Activated CD8-positive, alpha-beta memory T cell treated with anti-CD3 and anti-CD28 coated beads for 1 hour (primary cell): ENCODE results near the gene FAT1.
"Not testable (repeated sequence)": the region's sequence is repeated elsewhere in the genome, so short reads cannot be mapped to it uniquely, and the experiment has no call there.

ENCODE experiments used
- DNase-seq, 2 donors: peaks; one replicate each; pipeline ENCODE4 v3.0.0-alpha.2; 2020; ENCODE audit warnings: low read depth in 1 of 2; ENCODE audit errors: extremely low read depth in 1 of 2

FAT1 gene, protein sequence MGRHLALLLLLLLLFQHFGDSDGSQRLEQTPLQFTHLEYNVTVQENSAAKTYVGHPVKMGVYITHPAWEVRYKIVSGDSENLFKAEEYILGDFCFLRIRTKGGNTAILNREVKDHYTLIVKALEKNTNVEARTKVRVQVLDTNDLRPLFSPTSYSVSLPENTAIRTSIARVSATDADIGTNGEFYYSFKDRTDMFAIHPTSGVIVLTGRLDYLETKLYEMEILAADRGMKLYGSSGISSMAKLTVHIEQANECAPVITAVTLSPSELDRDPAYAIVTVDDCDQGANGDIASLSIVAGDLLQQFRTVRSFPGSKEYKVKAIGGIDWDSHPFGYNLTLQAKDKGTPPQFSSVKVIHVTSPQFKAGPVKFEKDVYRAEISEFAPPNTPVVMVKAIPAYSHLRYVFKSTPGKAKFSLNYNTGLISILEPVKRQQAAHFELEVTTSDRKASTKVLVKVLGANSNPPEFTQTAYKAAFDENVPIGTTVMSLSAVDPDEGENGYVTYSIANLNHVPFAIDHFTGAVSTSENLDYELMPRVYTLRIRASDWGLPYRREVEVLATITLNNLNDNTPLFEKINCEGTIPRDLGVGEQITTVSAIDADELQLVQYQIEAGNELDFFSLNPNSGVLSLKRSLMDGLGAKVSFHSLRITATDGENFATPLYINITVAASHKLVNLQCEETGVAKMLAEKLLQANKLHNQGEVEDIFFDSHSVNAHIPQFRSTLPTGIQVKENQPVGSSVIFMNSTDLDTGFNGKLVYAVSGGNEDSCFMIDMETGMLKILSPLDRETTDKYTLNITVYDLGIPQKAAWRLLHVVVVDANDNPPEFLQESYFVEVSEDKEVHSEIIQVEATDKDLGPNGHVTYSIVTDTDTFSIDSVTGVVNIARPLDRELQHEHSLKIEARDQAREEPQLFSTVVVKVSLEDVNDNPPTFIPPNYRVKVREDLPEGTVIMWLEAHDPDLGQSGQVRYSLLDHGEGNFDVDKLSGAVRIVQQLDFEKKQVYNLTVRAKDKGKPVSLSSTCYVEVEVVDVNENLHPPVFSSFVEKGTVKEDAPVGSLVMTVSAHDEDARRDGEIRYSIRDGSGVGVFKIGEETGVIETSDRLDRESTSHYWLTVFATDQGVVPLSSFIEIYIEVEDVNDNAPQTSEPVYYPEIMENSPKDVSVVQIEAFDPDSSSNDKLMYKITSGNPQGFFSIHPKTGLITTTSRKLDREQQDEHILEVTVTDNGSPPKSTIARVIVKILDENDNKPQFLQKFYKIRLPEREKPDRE (N-terminal part only)

DNA sequence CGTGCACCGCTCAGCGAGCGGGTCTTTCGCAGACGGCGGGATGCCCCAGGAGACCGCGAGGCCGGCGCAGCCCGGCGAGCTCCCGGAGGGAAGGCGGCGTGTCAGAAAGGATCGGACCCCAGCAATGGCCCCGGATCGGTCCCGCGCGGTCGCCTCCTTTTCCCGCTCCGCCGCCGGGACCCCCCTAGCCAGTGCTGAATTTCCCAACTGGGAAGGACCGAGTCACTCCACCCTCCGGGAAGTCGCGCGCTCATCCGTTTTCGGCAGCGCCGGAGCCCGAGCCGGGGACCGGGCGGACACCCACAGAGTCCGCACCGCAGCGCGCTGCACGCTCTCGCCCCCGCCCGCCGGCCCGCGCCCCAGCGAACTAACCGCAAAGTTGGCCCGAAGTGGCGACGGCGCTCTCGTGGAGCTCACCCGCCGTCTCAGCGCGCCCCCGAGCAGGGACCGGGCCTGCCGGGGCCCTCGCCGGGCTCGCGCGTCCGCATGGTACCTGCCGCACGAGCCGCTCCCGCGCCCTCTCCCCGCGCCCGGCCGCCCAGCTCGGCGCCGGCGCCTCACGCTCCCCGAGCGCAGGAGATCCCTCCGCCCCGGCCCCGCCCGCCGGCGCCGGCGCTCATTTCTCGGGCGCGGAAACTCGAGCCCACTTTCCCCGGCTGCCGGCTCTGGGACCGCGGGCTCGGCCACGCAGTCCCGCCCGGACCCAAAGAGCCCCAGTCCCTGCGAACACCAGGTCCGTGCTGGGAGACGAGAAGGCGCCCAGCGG, at the start of gene FAT1:
TSS of gene FAT1 (minus strand) at position 565 of the 766 bp plus-strand sequence. CDS start 14,029 bp downstream, outside the sequence.
- no peak for DNase-seq

DNA sequence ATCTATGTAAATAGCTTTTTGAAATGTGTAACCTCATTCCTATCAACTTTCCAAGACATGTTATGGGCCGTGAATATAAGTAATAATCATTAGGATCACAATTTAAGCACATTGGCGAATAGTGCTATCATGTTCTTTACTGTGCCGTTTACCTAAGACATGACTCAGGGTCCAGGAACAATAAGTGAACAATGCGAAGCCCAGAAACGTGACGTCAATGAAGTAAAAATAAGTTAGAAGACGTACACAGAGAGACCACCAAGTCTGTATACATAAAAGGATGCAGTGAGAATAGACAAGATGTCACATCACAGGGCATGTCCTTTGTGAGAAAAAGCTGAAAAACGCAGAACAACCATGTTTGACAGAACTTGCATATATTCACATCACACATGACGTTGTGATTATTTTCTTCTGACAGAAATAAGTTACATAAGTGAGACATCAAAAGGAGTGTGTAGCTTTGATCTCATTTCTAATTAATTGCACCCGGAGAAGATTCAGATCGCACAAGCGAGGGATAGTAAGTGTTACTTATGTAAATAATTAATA, 49.4 kb upstream of the FAT1 start:
- DNase-seq = no peak

DNA sequence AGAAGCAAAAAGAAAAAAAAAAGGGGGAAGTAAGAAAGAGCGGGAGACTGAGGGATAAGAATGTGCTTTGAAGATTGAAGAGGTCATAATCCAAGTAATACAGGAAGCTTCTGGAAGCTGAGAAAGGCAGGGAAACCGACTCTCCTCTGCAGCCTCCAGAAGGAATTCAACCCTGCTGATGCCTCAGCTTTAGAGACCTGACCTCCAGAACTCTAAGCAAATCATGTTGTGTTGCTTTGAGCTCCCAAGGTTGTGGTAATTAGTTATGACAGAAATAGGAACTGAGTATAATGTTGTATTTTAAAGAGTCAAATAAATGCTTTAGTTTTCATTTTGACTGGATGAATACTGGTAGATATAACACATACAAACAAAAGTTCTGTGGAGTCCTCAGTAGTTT, 48.0 kb upstream of the FAT1 start:
- DNase-seq = no peak

DNA sequence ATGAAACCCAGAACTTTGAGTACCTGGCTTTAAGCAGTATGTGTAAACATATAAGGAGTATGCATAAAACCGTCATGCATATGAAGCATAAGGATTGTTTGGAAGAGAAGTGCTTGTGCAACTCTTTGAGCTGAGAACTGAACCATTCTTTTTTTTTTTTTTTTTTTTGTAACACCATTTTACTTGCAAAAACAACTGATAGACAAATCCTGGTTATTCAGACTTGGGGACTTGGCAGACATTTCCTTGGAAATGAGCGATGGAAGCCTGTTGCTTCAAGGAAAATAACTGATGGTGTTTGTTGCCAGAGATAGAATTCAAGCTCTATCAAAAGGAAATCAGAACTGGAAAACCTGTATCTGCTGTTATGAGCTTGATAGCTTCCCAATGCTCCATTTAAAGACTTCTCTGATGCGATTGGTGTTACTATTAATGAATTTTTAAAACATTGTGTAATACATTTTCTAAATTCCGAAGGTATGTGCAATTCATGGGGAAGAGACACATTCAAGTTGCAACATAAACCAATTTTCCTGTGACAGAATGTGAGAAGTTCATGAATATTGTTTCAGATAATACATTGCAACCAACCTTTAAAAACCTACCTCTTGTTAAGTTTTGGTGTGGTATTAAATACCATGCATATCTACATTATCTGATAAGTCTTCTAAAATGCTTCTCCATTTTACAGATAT, 47.0 kb upstream of the FAT1 start:
- no peak for DNase-seq

DNA sequence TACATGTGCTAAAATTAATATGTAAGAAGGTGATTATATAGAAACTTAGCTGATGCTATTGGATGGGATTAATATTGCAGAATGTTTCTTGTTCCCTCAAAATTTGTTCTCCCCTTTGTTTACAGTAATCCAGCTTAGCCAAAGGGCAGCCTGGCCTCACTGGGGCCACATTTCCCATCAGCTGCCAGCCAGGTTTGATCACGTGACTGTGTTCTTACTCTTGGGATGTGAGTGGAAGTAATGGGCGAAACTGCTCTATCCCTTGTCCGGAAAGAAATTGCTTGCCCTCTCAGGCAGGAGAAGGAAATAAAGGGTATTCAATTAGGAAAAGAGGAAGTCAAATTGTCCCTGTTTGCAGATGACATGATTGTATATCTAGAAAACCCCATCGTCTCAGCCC, 44.1 kb upstream of the FAT1 start:
- no peak for DNase-seq

DNA sequence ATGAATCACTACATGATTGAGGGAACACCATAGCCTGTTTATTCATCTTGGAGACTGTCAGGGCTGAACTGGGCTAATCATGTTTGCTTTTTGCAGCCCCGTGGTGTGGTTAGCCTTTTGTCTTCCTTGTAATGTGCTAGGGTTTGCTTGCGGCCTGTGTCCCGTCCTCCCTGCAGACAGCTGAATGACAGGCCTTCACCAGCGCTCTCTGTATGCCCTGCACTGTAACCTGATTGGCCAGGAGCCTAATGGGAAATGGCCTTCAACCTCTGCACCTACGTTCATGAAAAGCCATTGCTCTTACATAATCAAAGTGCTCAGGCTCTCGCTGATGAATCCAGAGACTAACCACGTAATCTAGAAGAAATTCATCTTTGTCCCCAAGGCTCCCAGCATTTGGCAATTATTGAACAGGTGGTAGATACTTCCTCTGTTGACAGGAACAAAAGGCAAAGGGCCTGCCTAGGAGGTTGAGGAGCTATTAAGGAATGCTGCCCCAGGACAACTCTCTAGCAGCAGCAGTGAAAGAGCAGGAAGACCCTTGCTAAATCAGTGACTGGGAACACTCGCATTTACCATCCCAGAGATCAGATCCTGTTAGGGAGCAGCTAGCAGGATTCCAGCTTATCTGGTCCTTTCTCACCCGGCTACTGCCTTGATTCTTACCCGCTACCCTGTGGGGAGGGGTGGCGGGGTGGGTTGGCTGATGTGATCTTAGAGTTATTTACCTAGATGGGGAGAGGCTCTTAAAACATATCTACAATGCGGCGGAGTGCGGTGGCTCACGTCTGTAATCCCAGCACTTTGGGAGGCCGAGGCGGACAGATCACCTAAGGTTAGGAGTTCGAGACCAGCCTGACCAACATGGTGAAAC, 42.3 kb upstream of the FAT1 start:
- DNase-seq = no peak

DNA sequence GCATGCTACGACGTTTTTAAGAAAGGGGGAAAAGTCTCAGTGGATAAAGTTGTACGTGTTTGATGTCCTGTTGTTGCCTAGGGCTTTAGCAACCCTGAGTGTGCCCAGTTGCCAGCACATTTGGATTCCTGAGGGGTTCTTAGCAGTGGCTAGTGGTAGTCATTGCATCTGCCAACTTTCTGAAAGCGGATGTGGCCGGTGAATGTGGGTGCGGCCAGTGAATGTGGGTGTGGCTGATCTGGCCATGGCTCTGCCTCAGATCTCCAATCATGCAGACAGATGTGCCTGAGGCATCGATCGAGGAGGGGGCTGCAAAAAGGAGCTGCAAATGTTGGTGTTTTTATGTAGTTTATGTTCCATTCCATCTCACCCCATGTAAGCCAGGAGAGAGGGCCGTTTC, 41.5 kb upstream of the FAT1 start:
- DNase-seq = no peak

DNA sequence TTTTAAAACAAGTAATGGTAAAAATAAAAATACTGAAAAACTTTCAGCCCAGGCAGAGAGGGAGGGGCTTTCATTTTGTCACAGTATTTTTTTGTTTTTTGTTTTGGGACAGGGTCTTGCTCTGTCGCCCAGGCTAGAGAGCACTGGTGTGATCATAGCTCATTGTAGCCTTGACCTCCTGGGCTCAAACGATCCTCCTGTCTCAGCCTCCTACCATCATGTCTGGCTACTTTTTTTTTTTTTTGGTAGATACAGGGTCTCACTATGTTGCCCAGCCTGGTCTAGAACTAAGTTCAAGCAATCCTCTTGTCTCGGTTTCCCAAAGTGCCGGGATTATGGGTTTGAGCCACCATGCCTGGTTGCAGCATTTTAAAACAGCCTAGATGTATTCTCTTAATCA, 40.8 kb upstream of the FAT1 start:
- DNase-seq = no peak

DNA sequence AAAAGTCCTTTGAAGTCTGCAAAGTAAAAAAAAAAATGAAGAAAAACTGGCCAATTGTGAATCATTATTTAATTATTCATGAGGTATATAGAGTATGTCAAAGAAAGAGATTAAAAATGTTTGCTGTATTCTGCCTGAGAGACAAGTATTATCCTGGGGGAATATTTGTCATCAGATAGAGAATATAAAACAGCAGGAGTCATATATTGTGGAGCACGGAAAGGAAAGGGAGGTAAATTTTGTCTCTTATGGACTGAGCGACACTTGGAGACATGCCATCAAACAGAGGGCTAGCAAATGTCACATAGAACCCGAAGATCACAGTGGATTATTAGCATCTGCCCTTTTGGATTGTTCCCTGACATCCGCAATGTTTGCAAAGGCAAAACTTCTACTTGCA, 39.2 kb upstream of the FAT1 start:
- no peak for DNase-seq

DNA sequence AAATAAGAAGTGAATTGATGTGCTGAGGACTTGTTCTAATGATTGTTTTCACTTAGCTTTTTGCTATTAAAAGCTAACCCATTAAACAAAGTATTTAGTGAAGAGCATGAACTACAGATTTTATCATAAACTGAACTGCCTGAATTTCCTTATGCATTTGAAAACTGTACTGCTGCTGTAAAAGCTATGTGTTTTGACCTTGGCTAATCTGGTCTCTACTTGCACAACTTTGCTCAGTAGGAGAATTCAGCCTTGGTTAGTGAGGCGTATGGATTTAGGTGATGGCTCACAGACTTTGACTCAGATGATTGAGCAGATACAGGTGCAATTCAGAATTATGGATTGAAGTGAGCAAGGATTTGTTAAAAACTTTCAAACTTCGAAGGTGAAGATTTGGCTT, 38.7 kb upstream of the FAT1 start:
- no peak for DNase-seq

DNA sequence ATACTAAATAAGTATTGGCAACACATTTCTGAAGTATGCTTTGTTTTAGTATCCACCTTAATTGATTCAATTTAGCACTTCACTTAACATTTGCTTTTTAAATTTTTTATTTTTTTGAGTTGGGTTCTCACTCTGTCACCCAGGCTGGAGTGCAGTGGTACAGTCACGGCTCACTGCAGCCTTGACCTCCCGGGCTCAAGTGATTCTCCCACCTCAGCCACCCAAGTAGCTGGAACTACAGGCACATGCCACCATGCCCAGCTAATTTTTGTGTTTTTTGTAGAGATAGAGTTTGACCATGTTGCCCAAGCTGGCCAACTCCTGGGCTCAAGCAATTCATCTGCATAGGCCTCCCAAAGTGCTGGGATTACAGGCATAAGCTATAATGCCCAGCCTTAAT, 38.3 kb upstream of the FAT1 start:
- DNase-seq = not testable (repeated sequence)

DNA sequence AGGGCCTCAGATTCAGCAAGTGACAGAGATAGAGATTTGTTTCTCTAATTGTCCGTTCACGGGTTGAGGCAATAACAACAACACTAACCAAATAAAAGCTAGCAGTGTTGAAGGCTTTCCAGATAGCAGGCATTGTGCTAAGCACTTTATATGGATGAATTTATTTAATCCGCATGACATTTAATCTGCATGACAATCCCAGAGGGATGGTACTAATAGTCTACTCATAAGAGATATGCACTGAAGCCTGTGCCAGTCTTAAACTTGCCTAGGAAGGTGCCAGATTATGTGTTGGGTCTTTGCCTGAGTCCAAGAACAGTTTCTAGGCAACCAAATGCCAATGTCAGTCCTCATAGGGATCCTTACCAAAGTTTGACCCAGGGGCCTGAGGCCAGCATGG, 37.7 kb upstream of the FAT1 start:
- DNase-seq = no peak

DNA sequence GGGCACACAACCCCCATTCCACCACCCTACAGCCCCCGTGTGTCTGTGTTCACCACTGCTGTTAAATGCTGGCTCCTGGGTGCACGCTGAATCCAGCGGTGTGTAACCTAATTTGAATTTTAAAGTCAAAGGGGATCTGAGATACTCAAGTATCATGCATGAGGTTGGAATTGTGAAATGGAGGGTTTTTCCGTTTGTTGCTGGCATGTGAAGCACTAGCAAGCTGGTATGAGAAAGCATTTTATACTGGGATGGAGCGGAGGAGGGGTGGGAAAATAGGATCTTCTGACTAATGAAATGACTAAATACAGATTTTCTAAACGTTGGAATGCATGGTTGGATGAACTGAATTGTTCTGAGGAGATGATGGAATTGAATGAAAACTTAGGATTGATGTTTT, 36.9 kb upstream of the FAT1 start:
- no peak for DNase-seq

DNA sequence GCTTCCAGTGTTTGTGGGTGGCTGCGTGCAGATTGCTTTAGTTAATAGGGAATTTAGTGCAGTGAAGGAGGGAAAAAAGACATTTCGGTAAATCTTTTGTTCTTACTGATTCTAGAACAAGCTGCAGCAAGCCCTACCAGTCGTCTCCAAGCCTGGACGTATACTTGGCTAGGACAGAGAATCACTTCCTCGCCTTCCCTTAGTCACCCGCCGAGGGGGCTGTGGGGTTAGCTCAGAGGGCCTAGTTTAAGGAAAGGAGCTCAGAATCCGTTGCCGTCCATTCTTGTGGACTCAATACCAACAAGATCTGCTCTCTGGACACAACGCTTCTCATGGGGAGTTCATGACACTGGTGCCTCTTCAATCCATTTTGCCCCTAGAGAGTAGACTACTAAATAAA, 36.3 kb upstream of the FAT1 start:
- no peak for DNase-seq

DNA sequence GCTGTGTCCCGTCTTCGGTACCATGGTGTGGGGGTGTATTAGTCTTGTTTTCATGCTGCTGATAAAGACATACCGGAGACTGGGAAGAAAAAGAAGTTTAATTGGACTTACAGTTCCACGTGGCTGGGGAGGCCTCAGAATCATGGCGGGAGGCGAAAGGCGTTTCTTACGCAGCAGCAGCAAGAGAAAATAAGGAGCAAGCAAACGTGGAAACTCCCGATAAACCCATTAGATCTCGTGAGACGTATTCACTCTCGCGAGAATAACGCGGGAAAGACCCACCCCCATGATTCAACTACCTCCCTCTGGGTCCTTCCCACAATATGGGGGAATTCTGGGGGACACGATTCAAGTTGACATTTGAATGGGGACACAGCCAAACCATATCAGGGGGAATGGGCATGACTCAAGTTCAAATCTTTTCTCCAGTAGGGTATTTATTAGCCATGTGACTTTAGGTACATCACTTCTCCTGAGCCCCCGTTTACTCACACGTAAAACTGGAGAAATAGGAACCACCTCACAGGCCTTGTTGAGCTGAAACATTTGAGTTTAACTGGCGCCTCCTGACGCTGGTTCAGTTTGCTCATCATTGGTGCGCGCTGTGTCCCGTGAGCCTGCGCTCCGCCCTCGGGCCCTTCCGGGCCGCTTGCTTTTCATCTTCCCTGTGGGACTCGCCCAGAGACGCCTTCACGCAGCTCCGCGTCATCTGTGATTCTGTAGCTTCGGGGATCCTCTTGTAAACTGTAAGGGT, 35.5 kb upstream of the FAT1 start:
- no peak for DNase-seq

DNA sequence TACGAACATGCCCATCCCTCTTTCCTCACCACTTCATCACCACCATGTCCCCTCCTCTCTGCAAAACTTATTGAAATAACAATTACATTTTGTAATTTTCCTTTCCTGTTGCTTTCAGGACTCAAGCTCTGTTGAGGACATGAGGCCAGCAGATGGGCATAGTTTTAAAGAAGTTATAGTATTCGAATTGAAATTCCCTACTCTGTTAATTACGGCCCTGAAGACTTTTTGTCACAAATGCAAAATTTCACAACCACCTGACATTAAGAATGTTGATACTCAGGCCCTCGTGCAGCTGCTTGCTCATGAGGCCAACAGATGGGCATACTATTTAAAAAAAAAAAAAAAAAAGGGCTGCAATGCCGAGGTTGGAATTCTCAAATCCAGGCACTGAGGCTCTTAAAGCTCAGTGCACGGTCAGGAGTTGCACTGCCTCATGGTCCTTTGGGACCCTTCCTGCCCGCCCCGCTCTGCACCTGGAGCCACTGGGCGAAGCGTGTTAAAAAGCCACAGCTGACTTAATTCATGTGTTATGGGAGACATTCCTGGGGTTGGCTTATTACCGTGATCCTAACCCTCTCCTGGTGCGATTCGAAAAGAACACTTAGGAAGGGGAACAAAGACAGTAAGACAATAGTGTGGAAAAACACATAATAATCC, 34.2 kb upstream of the FAT1 start:
- no peak for DNase-seq

DNA sequence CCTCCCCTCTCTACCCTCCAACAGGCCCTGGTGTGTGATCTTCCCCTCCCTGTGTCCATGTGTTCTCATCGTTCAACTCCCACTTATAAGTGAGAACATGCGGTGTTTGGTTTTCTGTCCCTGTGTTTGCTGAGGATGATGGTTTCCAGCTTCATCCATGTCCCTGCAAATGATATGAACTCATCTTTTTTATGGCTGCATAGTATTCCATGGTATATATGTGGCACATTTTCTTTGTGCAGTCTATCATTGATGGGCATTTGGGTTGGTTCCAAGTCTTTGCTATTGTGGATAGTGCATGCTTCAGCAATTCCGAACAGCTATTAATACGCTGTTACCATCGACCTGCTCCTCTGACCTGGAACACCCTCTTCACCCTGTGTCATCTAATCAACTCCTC, 32.9 kb upstream of the FAT1 start:
- not testable (repeated sequence) for DNase-seq
